ENCODE measurements around the gene NCS1.

Gene NCS1

GRCh38 chr9:130215341-130216119 is 43.3 kb downstream of the NCS1 start:
- no peak overlapping the region for H2AFZ ChIP-seq (ENCODE audit: low read depth, low read length)
- no peak overlapping the region for H3K4me2 ChIP-seq (ENCODE audit: low read length)
- no peaks in the 10 kb centered on the region for H3K79me2 ChIP-seq (ENCODE audit: low read length)
- H3K27me3 ChIP-seq (ENCODE audit: low read depth, low read length), result no peaks in the 10 kb centered on the region
- TF ChIP-seq EZH2phosphoT487 (IDR thresholded peaks at IDR 0.05; ENCODE audit: low read depth) (no peak), CTCF (IDR thresholded peaks at IDR 0.05; ENCODE audit: low read depth, low read length) (no peak)
- H3K36me3 ChIP-seq (replicated peaks; ENCODE audit: low read depth, low read length), result no peaks in the 10 kb centered on the region
- no peak overlapping the region for H3K27ac ChIP-seq (ENCODE audit: low read length)
- no peak overlapping the region for H3K4me3 ChIP-seq (ENCODE audit: low read length)
- H3K9ac ChIP-seq (ENCODE audit: low read length), result no peak overlapping the region
- no peaks in the 10 kb centered on the region for H4K20me1 ChIP-seq (ENCODE audit: insufficient read depth, low read length)
- no peaks in the 10 kb centered on the region for H3K4me1 ChIP-seq (ENCODE audit: low read length)
- no peaks in the 10 kb centered on the region for H3K9me3 ChIP-seq (ENCODE audit: insufficient read depth, low read length)

GRCh38 chr9:130217838-130218237 is 45.6 kb downstream of the NCS1 start:
- no peak overlapping the region for H3K9ac ChIP-seq (ENCODE audit: low read length)
- TF ChIP-seq EZH2phosphoT487 (IDR thresholded peaks at IDR 0.05; ENCODE audit: low read depth) (no peak), CTCF (IDR thresholded peaks at IDR 0.05; ENCODE audit: low read depth, low read length) (no peak)

GRCh38 chr9:130219661-130220096 is 47.5 kb downstream of the NCS1 start:
- Histone ChIP-seq H3K27me3 (ENCODE audit: low read depth, low read length) (no peaks in the 10 kb centered on the region), H3K79me2 (ENCODE audit: low read length) (no peaks in the 10 kb centered on the region), H3K4me1 (ENCODE audit: low read length) (no peaks in the 10 kb centered on the region), H3K4me3 (ENCODE audit: low read length) (no peak overlapping the region), H3K4me2 (ENCODE audit: low read length) (no peak overlapping the region), H3K27ac (ENCODE audit: low read length) (no peak overlapping the region), H3K9me3 (ENCODE audit: insufficient read depth, low read length) (no peaks in the 10 kb centered on the region), H3K36me3 (replicated peaks; ENCODE audit: low read depth, low read length) (no peaks in the 10 kb centered on the region), H3K9ac (ENCODE audit: low read length) (no peak overlapping the region), H4K20me1 (ENCODE audit: insufficient read depth, low read length) (no peaks in the 10 kb centered on the region), H2AFZ (ENCODE audit: low read depth, low read length) (no peak overlapping the region)
- TF ChIP-seq CTCF (IDR thresholded peaks at IDR 0.05; ENCODE audit: low read depth, low read length) (no peak), EZH2phosphoT487 (IDR thresholded peaks at IDR 0.05; ENCODE audit: low read depth) (no peak)

More at GRCh38 chr9:130217838-130218237, 45.6 kb downstream of the NCS1 start:
- no peak overlapping the region for H3K27ac ChIP-seq (ENCODE audit: low read length)
- H3K4me1 ChIP-seq (ENCODE audit: low read length), result no peaks in the 10 kb centered on the region
- no peaks in the 10 kb centered on the region for H3K36me3 ChIP-seq (replicated peaks; ENCODE audit: low read depth, low read length)
- H2AFZ ChIP-seq (ENCODE audit: low read depth, low read length), result no peak overlapping the region
- H3K4me3 ChIP-seq (ENCODE audit: low read length), result no peak overlapping the region
- H4K20me1 ChIP-seq (ENCODE audit: insufficient read depth, low read length), result no peaks in the 10 kb centered on the region
- H3K79me2 ChIP-seq (ENCODE audit: low read length), result no peaks in the 10 kb centered on the region
- H3K9me3 ChIP-seq (ENCODE audit: insufficient read depth, low read length), result no peaks in the 10 kb centered on the region
- H3K27me3 ChIP-seq (ENCODE audit: low read depth, low read length), result no peaks in the 10 kb centered on the region
- H3K4me2 ChIP-seq (ENCODE audit: low read length), result no peak overlapping the region

GRCh38 chr9:130220352-130220751 is 48.1 kb downstream of the NCS1 start:
- H3K4me1 ChIP-seq (ENCODE audit: low read length), result no peaks in the 10 kb centered on the region
- no peak overlapping the region for H3K4me3 ChIP-seq (ENCODE audit: low read length)
- no peak overlapping the region for H3K4me2 ChIP-seq (ENCODE audit: low read length)
- H2AFZ ChIP-seq (ENCODE audit: low read depth, low read length), result no peak overlapping the region
- no peaks in the 10 kb centered on the region for H3K9me3 ChIP-seq (ENCODE audit: insufficient read depth, low read length)
- no peaks in the 10 kb centered on the region for H3K27me3 ChIP-seq (ENCODE audit: low read depth, low read length)
- no peaks in the 10 kb centered on the region for H3K79me2 ChIP-seq (ENCODE audit: low read length)
- no peaks in the 10 kb centered on the region for H4K20me1 ChIP-seq (ENCODE audit: insufficient read depth, low read length)
- no peak overlapping the region for H3K9ac ChIP-seq (ENCODE audit: low read length)
- no peaks in the 10 kb centered on the region for H3K36me3 ChIP-seq (replicated peaks; ENCODE audit: low read depth, low read length)
- TF ChIP-seq CTCF (IDR thresholded peaks at IDR 0.05; ENCODE audit: low read depth, low read length), result no peak
- TF ChIP-seq EZH2phosphoT487 (IDR thresholded peaks at IDR 0.05; ENCODE audit: low read depth), result no peak
- no peak overlapping the region for H3K27ac ChIP-seq (ENCODE audit: low read length)
